Measurements from ENCODE around the gene COBL. TPM values are rescaled to one million over a fixed set of nuclear protein-coding genes. Genes with fewer than 3 reads are reported as not detected.

COBL gene
- total RNA-seq, 1 donor from 2014 or later, result 0.11 TPM

- intact Hi-C loops (cut with DNase I), result no loop called here
- Histone ChIP-seq H3K4me1 (no peaks in the 10 kb centered on the region), H3K9me3 (no peaks in the 10 kb centered on the region), H3K27ac (no peak overlapping the region), H3K4me3 (no peak overlapping the region), H3K27me3 (no peaks in the 10 kb centered on the region), H3K36me3 (no peaks in the 10 kb centered on the region)
- no peak for DNase-seq (ENCODE audit: low spot score in 2 of 2)
- TF ChIP-seq CTCF (IDR thresholded peaks at IDR 0.05), result no peak
Observed at GRCh38 chr7:51286401-51286800, 30.2 kb downstream of the COBL start.

- Histone ChIP-seq H3K4me3 (no peak overlapping the region), H3K27me3 (no peaks in the 10 kb centered on the region), H3K4me1 (no peaks in the 10 kb centered on the region), H3K27ac (no peak overlapping the region), H3K36me3 (no peaks in the 10 kb centered on the region), H3K9me3 (no peaks in the 10 kb centered on the region)
- TF ChIP-seq CTCF (IDR thresholded peaks at IDR 0.05), result no peak
- intact Hi-C loops (cut with DNase I), result no loop called here
- peak in 1 of 2 donors; percentile 21 for DNase-seq (ENCODE audit: low spot score in 2 of 2)
Observed at GRCh38 chr7:51280156-51280555, 36.5 kb downstream of the COBL start.

DNA sequence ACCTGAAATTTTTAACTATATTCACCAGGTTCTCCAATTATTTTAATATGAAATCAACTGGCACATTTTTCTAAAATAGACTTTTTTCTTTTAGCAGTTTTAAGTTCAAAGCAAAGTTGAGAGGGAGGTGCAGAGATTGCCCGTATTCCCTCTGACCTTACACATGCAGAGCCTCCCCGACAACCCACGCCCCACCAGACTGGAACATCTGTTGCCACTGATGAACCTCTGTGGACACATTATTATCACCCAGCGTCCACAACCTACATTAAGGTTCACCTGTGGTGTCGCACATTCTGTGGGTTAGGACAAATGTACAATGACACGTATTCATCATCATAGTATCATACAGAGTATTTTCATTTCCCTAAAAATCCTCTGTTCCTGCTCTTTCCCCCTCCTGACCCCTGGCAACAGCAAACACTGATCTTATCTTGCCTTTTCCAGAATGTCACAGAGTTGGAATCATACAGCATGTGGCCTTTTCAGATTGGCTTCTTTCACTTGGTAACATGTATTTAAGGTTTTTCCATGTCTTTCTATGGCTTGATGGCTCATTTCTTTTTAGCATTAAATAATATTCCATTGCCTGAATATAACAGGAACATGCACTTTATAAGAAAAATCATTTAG lies 37.1 kb downstream of the COBL start:
- no peak overlapping the region for H3K4me3 ChIP-seq
- H3K4me1 ChIP-seq, result no peaks in the 10 kb centered on the region
- H3K27me3 ChIP-seq, result no peaks in the 10 kb centered on the region
- intact Hi-C loops (cut with DNase I), result no loop called here
- no peak for TF ChIP-seq CTCF (IDR thresholded peaks at IDR 0.05)
- H3K36me3 ChIP-seq, result no peaks in the 10 kb centered on the region
- no peak overlapping the region for H3K27ac ChIP-seq
- no peaks in the 10 kb centered on the region for H3K9me3 ChIP-seq
- DNase-seq (ENCODE audit: low spot score in 2 of 2), result peak in 1 of 2 donors; percentile 18

- peak in 1 of 2 donors; percentile 18 for DNase-seq (ENCODE audit: low spot score in 2 of 2)
- intact Hi-C loops (cut with DNase I), result no loop called here
- no peak for TF ChIP-seq CTCF (IDR thresholded peaks at IDR 0.05)
Observed at GRCh38 chr7:51278797-51279196, 37.8 kb downstream of the COBL start.

GRCh38 chr7:51276967-51277366 lies 39.6 kb downstream of the COBL start:
- H3K4me1 ChIP-seq, result no peaks in the 10 kb centered on the region
- no peak overlapping the region for H3K4me3 ChIP-seq
- TF ChIP-seq CTCF (IDR thresholded peaks at IDR 0.05), result no peak
- no peaks in the 10 kb centered on the region for H3K36me3 ChIP-seq
- intact Hi-C loops (cut with DNase I), result no loop called here
- no peaks in the 10 kb centered on the region for H3K27me3 ChIP-seq
- DNase-seq (ENCODE audit: low spot score in 2 of 2), result peak in 1 of 2 donors; percentile 56
- H3K9me3 ChIP-seq, result no peaks in the 10 kb centered on the region
- no peak overlapping the region for H3K27ac ChIP-seq

More at GRCh38 chr7:51278797-51279196, 37.8 kb downstream of the COBL start:
- Histone ChIP-seq H3K36me3 (no peaks in the 10 kb centered on the region), H3K27ac (no peak overlapping the region), H3K4me1 (no peaks in the 10 kb centered on the region), H3K27me3 (no peaks in the 10 kb centered on the region), H3K9me3 (no peaks in the 10 kb centered on the region), H3K4me3 (no peak overlapping the region)

Data from ascending aorta (tissue), 2 donors.